HG02884 (cell line): ENCODE results near the gene LTO1.
"Not testable (repeated sequence)": the region's sequence is repeated elsewhere in the genome, so short reads cannot be mapped to it uniquely, and the experiment has no call there.

Experiments used
- ATAC-seq: cut with Tn5 transposase; IDR thresholded peaks from one replicate; pipeline ENCODE4 v1.9.1; 2021; ENCODE audit warnings: mild to moderate bottlenecking, moderate library complexity; ENCODE audit not compliant: unreplicated experiment

Gene LTO1

DNA sequence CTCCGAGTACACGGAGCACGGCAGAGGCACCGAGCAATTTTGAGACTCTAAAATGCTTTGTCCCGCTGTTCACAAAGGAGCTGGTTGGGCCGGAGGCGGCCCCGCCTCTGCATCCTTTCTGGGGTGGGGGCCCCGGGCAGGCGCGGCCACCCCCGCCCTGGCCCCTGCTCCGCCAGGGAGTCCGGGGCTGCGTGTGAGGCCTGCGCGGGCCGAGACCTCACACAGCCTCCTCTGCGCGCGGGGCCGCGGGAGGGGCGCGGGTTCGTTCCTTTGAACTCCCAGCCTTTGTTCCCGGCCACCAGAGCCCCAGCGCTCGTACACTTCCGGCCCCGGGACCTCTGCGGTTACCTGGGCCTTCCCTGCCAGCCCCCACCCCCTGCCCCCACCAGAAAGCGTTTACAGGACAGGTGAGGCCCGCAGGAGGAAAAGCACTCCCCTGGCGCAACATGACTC lies 27.1 kb upstream of the LTO1 start:
- no peak for ATAC-seq

DNA sequence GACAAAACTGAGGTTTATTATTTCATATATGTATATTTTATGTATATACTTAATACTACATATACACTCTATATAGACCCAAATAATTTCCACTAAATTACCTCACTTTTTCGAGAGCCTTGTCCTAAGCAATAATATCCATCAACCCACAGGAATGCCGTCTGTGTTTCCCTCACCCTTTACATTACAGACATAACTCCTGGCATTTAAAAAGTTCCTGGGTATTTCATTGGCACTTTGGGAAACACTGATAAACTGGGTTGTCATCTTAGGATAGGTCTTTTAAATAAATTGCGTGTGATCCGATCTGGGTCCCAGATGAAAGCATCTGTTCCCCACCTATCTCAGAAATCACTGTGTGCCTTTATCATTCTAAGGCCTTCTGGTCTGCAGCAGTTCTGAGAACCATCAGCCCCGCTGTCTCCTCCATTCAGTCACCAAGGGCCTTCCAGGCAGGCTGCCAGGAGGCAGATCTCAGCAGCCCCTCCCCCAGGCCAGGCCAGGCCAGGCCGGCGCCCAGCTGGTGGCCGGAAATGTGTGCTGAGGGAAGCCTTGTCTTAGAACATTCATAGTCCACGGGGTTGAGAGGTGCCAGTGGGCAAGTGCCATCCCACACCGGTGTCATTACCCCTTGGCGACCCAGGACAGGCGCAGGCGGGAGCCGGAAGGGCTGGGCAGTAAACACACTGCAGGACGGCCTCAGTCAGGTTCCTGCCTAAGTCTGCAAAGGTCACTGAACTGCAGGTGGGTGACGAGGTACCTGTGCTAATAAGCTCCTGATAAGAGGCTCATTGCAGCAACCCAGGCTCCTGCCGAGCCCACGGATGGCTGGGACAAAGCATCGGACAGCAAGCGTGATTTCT lies 25.4 kb upstream of the LTO1 start:
- no peak for ATAC-seq

DNA sequence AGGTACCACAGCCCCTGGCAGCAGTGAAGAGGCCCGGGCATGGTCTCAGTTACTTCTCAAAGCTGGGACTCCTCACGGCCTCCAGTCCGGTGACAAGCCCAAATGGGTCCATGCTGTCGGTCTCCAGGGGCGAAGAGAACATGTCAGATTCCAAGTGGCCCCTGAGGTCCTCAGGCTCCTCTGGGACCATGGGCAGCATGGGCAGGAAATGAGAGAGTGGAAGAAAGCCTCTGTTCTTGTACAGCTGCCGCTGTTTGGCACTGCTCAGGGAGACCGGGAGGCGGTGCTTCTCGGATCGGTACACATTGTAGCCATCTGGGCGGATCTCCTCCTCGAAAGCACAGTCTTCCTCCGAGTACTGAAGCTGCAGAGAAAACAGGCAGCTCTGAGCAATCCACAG lies 24.1 kb upstream of the LTO1 start:
- ATAC-seq = no peak

DNA sequence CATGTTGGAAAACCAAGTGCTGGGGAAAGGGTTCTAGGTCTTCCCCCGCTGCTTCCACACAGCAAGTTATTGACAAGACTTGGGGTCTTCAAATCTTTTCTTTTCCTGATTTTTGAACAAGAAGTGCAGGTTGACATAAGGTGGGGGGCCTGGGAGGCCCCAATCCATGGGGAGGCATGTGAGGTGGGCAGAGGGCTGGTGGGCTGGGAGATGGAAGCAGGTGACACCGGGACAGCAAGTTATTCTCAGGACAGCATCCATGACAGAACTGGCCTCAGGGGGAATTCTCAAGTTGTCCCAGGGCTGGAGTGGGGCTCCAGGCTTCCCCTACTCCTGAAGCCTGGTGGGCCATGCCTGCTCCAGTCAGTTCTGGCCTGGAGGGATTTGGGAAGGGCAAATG lies 23.2 kb upstream of the LTO1 start:
- no peak for ATAC-seq

DNA sequence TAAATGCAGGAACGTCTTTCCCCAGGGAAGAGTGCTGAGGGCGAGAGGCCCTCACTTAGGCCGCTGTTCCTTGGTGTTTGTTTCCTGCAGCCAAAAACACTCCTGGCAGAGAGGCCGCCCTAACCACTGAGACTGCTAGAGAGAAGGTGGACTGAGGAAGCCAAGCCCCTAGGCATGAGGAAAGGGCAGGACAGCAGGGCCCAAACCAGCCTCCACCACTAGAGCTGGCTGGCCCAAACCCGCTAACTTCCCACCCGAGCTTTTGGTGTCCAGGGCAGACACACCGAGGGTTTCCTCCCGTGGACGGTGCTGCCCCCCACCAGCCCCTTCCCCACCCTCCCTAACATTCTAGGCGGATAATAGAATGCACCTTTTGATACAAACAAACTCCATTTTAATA lies 22.7 kb upstream of the LTO1 start:
- no peak for ATAC-seq

DNA sequence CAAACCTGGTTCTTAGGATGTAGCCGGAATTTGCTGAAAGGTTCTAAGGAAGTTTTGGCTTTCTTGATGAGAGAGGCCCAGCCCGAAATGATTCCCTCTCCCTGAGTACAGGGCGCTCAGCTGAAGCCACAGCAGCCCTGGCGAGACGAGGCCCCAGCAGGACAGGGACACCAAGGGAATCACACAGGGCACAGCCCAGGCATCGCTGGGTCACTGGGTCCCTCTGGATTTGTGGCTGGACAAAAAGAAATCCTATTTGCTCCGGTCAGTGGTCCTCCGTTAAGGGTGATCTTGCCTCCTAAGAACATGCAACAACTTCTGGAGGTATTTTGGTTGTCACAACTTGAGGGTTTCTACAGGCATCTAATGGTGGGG lies 22.3 kb upstream of the LTO1 start:
- no peak for ATAC-seq

DNA sequence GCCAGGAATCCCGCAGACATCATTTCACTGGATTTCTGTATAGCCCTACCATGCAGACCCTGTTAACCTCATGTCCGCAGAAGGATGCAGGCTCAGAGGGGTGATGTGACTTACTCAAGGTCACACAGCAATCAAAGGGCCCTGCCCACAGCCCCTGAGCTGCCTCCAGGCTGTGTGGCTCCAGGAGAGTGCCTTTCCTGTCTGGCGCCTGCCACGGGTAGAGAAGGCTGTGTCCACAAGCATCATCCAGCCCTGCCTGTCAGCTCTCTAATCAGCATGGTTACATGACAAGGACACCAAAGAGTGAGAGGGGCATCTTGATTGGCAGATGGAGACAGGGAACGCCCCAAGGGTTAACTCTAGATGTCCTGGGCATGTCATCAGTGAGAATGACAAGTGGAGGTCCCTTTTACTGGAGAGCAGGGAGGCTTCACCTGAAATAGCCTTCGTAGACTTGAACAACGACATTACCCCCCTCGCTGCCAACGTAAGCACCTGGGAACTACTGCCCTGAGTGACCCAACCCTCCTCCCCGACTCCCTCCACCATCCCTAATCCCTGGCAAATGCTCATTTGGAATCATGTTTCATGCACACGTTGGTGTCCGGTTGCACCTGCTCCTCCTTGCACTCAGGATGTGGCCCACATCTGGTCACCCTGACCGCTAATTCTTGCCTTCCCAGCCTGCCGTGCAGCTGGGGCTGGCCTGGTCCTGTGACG lies 21.8 kb upstream of the LTO1 start:
- ATAC-seq = no peak

DNA sequence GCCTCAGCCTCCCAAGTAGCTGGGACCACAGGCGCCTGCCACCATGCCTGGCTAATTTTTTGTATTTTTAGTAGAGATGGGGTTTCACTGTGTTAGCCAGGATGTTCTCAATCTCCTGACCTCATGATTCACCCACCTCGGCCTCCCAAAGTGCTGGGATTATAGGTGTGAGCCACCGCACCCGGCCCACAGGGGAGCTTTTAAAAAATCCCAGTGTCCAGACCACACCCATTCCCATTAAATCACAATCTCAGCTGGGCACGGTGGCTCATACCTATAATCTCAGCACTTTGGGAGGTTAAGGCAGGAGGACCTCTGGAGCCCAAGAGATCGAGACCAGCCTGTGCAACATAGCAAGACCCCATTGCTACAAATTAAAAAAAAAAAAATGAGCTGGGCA lies 20.8 kb upstream of the LTO1 start:
- not testable (repeated sequence) for ATAC-seq

DNA sequence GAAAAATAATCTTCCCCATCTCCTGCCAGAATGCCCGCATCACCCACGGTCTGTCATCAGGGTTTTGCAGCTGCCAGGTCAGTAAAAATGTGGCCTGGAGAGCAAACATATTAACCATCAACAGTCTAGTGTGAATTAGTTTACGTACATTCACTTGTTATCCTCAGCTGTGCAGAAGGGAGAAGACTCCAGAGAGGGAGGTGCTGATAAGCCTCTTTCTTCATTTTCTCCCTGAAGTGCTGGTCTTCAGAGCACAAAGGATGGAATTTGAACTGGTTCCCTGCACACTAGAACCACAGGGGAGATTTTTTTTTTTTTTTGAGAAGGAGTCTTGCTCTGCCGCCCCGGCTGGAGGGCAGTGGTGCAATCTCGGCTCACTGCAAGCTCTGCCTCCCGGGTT lies 20.4 kb upstream of the LTO1 start:
- ATAC-seq = no peak

DNA sequence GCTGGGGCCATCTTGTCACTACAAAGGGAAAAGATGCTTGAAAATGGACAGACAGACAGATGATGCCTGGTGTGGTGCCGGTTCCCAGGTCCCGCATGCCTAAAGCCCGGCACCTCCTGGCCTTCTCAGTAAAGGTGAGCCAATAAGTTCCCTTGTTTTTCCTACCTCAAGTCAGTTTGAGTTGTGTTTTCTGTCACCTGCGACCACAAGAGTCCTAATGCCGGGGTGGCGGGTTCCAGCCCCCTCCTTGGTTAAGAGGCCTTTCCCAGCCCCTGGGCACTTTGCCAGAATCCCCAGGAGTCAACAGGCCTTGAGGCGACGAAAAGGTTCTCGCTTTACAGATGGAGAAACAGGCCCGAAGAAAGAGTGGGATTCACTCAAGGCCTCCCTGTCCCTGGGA lies 19.6 kb upstream of the LTO1 start:
- no peak for ATAC-seq

DNA sequence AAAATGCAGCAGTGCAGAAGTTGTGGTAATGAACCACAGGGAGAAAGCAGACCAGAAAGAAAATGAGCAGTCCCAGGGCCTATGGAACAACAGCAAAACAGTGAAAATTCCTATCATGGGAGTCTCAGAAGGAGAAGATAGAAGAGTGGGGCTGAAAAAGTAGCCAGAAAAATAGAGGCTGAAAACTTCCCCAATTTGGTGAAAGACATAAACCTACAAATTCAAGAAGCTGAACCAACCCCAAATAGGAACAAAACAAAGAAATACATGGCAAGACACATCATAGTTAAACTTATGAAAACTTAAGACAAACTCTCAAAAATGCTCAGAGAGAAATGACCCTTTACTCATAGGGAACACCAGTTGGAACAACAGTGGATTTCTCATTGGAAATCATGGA lies 17.3 kb upstream of the LTO1 start:
- ATAC-seq = no peak

DNA sequence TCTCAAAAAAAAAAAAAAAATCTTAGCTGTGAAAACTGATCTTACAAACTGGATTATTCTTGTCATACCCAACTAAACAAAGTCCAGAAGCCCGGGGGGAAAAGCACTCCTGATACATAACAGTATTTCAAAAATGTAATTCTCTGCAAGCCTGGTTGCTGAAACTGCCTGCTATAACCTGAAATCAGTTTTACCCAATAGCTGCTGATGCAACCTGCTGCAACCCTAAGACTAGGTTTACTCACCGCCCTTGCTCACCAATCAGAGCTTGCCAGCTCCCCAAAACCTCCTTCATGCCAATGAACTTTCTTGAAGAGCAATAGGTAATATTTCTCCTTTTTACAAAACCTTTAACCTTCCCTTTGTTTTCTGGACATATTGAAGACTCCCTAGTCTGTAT lies 16.3 kb upstream of the LTO1 start:
- ATAC-seq = no peak

DNA sequence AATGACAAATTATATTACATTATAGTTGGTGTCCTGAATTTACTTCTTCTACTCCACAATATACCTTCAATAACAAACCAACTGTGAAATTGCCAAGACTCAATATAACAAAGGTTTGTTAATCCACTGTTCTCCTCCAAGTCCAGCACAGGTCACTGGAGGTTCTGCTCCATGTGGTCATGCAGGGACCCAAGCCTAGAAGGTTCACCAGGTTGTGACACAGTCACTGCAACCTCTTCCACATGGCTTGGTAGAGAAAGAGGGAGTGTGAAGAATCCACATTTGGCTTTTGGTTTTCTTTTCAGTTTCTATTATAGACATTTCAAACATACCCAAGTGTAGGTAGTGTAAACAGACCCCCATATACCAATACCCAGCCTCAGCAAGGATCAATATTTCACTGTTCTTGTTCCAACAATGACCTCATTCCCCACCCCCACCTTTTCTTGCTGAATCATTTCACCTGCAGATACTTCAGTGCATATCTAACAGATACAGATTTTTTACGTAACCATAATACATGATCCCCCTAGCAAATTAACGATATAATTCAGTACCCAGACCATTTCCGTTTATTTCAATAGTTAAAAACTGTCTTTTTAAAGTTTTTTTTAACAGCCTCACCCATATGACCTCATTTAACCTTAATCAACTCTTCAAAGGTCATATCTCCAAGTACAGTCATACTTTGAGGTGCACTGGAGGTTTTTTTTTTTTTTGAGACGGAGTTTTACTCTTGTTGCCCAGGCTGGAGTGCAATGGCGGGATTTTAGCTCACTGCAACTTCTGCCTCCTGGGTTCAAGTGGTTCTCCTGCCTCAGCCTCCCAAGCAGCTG lies 14.5 kb upstream of the LTO1 start:
- ATAC-seq = no peak

DNA sequence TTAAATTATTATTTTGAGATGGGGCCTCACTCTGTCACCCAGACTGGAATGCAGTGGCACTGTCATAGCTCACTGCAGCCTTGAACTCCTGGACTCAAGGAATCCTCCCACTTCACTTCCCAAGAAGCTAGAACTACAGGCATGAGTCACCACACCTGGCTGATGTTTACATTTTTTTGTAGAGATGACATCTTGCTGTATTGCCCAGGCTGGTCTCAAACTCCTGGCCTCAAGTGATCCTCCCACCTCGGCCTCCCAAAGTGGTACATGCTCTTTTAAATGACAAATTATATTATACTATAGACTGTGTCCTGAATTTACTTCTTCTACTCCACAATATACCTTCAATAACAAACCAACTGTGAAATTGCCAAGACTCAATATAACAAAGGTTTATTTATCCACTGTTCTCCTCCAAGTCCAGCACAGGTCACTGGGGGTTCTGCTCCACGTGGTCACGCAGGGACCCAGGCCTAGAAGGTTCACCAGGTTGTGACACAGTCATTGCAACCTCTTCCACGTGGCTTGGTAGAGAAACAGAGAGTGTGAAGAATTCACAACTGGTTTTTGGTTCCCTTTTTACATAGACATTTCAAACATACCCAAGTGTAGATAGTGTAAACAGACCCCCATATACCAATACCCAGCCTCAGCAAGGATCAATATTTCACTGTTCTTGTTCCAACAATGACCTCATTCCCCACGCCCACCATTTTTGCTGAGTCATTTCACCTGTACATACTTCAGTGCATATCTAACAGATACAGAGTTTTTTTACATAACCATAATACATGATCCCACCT lies 13.0 kb upstream of the LTO1 start:
- not testable (repeated sequence) for ATAC-seq

DNA sequence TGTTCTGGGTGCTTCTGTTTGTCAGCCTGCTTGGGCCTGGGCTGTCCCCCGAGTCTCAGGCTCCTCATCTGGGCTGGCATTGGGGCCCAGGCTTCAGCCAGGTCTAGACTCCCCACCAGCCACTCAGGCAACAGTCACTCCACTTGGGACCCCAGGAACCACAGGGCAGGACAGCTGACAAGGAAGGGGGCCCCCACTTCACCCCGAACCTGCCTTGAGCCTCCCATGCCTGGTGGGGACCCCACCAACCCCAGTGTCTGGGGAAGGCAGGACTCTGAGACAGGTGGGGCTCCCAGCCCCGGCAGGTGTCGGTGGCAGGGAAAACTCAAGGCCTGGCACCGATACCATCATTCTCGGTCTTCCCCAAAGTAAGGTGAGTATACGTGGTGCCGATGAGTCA lies 11.7 kb upstream of the LTO1 start:
- no peak for ATAC-seq

DNA sequence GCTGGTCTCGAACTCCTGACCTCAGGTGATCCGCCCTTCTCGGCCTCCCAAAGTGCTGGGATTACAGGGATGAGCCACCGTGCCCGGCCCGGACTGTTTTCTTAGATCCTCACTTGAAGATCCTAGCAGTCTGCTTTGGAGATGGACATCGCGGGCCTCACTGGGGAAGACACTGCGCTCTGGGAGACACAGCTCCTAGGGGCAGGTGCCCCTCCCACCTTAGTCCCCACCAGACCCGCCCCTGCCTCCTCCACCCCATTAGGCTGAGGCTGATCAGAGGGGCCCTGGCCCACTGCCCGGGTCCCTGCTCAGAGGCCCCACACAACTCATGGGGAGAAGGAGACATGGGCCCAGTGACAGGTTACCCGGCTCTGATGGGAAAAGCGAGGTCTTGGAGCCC lies 11.3 kb upstream of the LTO1 start:
- no peak for ATAC-seq

DNA sequence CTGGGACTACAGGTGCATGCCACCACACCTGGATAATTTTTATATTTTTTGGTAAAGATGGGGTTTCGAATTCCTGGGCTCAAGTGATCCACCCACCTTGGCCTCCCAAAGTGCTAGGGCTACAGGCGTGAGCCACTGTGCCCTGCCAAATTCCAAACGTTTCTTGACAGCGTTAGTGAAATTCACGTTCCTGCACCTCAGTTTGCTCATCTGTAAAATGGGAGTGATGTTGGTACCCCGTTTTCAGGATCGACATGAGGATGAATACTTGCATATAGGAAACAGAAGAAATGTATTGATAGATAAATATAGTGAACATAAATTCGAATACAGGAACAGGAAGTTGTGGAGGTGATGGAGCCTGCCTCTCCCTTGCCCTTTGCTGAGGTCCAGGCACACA lies 10.2 kb upstream of the LTO1 start:
- ATAC-seq = no peak

DNA sequence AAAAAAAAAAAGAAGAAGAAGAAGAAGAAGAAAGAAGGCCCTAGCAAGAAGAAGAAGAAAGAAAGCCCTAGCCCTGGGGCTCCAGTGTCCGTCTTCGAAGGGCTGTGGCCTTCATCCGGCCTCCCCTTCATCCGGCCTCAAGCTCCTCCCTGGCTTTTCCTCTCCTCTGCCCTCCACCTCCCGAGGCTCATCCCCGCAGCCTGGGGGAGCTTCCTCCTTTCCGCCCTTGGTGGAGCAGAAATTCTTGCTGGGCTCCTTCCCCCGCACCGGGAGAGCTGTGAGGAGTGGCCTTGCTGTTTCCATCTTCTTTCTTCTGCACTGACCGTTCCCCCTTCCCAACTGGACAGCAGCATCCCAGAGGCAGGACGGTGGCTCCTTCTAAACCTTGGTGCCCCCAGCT lies 9.5 kb upstream of the LTO1 start:
- no peak for ATAC-seq

DNA sequence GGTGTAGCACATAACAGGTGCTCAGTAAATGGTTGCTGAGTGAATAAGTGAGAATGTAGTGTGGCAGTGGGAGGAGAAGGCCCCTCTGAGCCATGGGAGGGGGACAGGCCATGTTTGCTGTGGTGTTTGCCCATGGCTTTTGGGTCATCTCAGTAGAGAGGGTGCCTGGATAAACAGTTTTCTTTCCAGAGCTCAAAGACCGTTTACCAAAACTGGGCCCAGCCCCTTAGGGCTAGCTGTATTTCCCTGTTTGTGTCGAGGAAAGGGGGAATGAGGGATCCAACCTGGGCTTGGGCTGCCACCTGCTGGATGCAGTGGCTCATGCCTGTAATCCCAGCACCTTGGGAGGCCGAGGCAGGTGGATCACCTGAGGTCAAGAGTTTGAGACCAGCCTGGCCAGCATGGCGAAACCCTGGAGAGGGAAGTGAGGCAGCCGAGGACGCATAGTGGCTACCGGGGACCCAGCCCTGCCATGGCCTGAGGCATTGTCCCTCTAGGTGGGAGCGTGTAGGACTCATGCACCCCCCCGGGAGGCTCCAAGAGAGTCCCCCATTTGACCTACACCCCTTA lies 8.7 kb upstream of the LTO1 start:
- ATAC-seq = no peak

DNA sequence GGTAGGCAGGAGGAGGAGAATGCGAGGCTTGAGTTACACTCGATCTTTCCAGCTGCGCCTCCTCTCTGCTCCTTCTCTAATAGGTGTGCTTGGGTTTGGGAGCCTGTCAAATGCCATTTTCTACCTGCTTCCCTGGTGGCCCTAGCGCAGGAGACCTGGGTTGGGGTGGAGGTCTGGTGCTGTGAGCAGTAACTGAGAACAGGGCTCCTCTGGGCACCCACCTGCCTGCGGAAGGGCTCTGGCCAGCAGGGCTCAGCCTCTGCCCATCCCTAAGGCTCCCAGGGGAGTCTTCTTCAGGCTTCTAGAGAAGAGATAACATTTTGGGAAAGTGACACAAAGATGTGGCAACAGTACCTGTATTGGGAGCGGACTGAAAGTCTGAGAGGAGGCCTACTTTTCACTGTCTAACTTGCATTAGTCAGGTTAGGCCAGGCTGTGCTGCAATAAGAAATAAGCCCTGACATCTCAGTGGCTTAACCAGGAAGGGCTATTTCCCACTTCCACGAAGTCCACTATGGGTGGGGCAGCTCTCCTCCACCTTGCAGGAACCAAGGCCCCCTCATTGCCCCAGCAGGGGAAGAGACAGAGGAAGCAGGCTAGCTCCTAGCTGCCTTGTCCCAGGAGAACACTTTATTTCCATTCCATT lies 7.7 kb upstream of the LTO1 start:
- ATAC-seq = no peak
